ENCODE measurements around the gene PRKN.

The PRKN gene

DNA sequence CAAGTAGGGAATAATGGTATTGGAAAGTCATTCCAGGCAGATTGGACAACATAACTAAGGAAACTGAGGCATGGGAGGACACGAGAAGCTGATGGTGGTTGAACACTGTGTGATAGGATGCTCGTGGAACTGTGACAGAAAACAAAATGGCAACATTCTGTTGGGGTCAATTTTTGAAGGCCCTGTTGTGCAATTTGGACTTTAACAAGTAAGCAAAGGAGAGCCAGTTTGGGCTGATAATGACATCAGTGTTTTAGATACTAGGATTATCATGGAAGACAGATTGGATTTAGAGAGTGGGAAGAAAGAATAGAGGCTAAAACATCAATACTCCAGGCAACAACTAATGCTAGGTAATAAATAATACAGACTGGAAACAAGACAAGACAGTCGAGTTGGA, 53.1 kb downstream of the PRKN start:
- no peak for DNase-seq (ENCODE audit: low read depth in 2 of 2)

DNA sequence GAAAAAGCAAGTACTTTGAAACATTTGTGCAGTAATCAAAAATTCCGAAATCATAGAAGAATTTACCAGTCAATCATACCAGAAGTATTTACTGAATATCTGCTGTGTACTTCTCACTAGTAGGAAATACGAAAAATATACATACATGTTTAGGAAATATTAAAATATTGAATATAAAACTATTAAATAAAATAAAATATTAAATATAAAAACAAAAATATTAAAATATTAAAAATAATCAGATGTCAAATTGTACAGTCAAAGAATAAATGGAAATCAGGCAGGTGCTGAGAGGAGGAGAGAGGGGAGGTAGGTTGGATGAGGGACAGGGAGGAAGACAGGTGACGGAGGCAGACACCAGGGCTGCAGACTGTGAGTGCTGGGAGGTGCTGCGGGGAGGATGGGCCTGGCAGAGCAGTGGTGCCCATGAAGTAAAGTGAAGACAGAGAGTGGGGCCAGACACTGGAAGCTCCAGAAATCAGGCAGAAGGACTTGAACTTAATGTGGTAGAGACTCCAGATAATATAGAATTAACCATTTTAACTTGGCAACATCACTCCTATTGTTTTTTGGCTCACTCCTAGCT, 55.9 kb downstream of the PRKN start:
- DNase-seq (ENCODE audit: low read depth in 2 of 2), result no peak

DNA sequence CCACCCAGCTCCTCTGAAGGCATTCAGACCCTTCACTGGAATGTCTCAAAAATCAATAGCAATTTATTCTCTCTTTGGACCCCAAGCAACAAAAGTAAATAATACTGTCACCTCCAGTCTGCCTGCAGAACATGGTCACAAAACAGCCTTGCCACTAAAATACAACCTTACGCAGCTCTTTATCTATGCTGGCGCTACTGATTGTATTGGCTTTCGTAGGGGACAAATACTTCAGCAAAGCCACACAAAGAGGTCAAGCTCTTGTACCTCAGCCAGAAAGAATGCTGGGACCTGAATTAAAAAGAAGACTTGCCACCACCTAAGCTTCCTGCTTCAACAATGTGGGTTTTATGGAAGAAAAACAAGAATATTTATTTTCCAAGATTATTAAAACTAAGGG, 57.2 kb downstream of the PRKN start:
- no peak for DNase-seq (ENCODE audit: low read depth in 2 of 2)

DNA sequence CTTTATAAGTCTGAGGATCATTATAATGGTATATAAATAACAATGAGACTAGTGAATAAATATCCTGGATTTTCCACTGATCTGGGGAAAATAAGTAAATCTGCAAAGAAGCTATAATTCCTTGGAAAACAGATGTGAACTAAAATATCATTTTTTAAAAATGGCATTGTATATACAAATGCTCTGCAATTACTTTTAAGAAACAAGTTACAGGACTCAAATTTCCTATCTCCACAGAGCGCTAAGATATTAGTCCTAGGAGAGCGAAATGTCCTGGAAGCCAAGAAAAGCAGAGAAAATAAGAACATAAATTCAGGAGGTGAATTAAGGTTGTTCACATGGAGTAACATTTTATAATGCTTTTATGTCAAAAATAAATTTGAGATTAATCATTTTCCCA, 61.3 kb downstream of the PRKN start:
- DNase-seq (ENCODE audit: low read depth in 2 of 2), result no peak

DNA sequence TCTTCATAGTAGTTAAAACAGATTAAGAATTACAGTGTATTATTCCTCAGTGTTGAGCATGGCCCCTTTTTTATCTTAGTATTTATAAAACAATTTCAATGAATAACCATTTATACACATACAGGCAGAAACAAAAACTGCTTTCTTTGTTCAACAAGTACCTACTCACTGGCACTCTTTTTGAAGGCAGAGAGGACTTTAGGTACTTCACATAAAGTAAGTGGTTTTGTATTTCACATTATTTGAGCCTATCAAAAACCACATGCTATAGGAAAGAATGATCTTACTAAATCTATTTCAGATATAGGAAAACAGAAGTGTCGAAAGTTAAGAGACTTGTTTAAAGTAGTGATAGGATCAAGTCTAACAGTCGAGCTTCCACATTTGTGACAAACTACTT, 73.8 kb downstream of the PRKN start:
- no peak for DNase-seq (ENCODE audit: low read depth in 2 of 2)

DNA sequence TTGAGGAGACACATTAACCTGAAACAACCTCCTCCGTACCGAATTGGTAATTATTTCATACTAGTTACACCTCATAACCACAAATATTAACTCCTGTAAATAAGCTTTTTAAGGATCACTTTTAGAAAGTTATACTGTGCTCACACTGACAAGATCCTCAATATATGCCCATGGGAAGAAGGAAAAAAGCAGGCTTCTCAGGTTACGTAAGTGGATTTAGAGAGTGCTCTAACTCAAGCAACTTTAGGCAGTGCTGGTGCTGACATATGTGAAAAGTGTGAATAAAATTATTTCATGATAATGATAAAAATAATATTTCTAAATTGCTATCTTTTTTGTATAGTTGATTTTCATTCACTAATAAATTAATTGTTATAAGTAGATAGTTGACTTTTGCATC, 76.1 kb downstream of the PRKN start:
- no peak for DNase-seq (ENCODE audit: low read depth in 2 of 2)

DNA sequence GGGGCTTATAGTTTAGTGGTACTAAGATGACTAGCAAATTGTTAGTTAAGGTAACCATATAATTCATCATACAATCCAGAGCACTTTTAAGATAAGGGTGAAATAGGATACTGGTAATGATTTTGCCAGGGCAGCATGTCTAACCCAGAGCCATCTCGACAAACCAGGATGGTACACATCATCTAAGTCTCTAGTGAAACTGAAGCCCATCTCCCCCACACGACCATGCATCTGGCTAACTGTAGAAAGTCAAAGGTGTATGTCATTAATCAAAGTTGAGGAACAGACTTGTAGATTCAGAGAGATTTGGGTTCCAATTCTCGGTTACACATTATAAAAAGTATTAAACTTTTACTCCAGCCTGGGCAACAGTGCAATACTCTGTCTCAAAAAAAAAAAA, 78.3 kb downstream of the PRKN start:
- DNase-seq (ENCODE audit: low read depth in 2 of 2), result no peak

DNA sequence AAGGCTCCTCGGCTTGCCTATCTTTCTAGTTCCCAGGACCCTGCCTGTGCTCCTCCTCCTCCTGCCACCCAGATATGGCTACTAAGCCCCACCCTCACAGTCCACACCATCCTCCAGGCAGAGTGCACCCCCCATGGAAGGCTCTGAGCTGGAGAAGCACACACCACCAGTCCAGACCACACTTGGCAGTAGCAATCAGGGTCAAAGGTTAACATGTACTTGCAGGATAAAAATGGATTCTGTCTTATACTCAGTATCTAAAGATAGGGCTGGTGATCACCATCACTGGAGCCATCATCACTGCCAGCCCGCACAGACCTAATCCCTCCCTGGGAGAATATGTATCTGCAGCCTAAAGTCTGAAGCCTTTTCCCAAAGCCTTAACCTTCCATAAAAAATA, 83.4 kb downstream of the PRKN start:
- DNase-seq (ENCODE audit: low read depth in 2 of 2), result no peak

DNA sequence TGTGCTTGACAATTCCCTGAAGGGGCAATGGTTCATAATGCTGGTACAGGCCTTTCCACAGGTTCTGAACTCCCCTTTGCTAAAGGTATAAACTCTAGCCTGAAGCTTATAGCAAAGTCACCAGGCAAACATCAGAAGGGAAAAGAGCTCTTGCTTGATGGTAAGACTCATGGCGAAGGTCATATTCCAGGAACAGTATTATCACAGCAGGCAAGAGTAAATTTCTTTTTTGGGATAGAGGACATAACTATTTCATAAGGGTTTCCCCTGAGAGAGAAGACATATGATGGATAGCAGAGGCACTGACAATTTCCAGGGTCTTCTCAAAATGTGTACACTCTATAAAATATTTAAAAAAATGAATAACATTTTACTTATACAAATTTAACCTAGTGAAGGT, 86.8 kb downstream of the PRKN start:
- DNase-seq (ENCODE audit: low read depth in 2 of 2), result no peak

DNA sequence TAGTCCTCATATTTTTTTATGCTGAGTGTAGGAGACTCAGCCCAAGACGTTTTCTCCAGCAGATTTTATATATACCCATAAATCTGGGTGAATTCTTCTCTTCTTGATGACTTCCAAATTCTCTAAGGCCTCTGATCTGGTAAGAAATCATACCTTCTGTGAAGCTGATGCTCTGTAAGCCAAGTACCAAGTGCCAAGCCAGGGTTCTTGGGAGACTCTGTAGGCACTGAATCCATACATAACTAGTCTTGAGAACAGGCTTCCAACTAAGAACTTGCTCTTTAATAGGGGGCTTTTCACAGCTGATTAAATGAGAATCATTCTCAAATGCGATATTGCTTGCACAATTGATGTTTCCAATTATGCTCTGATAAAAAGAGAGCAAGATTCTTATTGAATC, 87.6 kb downstream of the PRKN start:
- DNase-seq (ENCODE audit: low read depth in 2 of 2), result no peak

DNA sequence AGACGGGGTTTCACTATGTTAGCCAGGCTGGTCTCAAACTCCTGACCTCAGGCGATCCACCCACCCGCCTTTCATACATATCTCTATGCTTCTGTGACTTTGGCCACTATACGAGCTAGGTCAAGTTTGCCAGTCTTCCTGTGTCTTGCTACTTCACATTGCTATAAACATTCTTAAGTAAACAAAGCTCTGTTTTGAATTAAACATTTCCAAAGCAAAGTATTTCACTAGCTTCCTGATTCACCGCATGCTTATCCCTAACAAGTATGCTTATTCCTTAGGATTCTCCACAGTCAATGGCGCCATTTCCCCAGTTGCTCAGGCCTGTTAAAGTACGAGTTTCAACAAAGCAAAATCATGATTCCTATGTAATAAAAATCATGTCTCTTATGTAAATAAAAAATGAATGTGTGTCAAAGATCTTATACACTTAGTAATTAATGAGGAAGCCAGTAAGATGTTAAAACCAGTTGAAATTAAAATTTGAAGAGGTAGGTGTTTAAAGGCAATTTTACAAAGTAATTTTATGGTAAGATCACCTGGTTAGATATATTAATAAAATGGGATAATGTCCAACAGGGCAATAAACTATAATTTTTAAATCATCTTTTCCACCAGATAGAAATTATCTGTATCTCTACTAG, 88.5 kb downstream of the PRKN start:
- no peak for DNase-seq (ENCODE audit: low read depth in 2 of 2)

DNA sequence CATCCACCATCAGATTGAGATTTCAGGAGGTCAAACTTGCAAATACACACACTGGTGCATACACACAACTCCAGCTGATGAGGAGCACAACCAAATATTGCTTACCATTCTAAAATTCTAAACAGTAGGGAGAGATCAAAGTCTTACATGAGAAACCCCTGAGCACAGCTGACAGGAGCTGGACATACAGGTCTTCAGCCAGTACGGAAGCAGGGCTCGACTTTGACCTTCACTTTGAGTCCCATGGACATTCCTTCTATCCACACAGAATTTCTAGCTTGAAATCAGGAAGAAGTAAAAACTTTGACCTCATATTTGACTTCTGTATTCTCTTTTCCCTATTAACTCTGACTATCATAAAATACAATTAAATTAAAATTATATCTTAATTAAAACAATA, 90.2 kb downstream of the PRKN start:
- DNase-seq (ENCODE audit: low read depth in 2 of 2), result no peak

DNA sequence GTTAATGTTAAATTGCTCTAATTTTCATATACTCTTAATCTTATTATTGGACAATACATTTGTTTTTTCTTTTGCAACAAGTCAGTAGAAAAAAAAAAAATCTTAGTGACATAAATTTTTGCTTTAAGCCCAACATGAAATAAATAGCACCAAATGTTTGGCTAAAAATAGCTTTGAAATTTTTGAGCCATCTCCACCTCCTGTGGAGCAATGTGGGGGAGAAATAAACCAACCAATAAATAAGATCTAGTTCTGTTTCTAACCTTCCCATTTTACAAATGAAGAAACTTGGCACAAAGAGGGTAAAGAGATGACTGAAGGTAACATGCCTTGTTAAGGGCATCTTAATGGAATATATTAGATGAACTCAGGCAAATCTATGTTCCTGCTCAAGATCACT, 91.4 kb downstream of the PRKN start:
- DNase-seq (ENCODE audit: low read depth in 2 of 2), result no peak

DNA sequence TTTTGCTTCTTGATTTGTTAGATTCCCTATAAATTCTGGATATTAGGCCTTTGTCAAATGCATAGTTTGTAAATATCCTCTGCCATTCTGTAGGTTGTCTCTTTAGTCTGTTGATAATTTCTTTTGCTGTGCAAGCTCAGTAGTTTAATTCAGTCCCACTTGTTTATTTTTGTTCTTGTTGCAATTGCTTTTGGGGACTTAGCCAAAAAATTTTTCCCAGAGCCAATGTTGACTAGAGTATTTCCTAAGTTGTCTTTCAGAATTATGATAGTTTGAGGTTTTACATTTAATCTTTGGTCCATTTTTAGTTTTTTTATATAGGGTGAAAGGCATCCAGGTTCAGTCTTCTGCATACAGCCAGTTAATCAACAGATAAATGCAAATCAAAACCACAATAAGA, 96.0 kb downstream of the PRKN start:
- DNase-seq (ENCODE audit: low read depth in 2 of 2), result no peak

DNA sequence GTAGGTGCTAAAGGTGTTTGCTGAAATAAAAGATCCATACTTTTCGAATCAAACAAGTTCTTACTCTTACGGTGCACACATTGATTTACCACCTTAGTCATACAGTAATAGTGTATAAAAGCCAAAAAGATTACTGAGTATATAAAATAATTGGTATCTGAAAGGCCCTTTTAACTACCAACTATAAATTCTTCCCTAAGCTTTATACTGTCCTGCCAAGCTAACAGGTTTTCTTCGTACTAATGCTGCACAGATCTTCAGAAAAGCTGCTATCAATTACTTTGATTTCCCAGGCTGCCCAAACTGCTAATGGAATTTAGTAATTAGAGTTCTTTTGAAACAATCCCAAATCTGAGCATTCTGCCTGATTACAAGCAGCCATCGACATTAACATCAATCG, 97.5 kb downstream of the PRKN start:
- DNase-seq (ENCODE audit: low read depth in 2 of 2), result no peak

DNA sequence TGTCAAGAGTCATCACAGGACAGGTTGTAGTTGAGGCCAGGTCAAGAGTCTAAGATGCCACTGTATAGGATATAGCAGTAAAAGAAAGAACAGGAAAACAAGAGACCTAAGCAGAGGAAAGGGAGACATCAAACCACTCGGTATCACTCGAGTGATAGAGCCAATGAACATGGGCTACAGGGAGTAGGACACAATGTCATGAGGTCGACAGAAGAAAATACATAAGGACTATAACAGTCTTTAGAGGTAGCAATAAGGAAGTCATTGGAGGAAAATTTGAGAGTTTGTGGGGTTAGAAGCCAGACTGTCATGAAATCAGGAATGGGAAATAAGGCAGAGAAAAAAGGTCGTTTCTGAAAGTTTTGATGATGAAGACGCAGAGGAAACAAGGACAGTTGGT, 99.7 kb downstream of the PRKN start:
- no peak for DNase-seq (ENCODE audit: low read depth in 2 of 2)

DNA sequence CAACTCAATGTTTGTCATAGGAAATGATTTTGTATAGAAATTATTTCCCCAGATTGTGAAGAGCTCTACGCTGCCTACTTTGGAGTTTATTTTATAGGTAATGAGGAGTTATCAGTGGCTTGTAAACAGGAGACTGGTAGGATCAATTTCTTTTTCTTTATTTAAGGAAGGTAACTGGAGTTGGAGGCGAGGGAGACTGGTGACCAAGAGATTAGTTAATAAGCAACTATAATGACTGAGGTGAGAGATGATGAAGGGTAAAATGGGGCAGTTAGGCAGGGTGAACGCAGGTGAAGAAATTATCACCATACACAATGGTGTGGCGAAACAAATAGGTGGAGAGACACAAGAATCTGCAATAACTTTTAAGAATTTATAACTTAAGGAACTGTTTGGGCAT, 100.2 kb downstream of the PRKN start:
- DNase-seq (ENCODE audit: low read depth in 2 of 2), result no peak

DNA sequence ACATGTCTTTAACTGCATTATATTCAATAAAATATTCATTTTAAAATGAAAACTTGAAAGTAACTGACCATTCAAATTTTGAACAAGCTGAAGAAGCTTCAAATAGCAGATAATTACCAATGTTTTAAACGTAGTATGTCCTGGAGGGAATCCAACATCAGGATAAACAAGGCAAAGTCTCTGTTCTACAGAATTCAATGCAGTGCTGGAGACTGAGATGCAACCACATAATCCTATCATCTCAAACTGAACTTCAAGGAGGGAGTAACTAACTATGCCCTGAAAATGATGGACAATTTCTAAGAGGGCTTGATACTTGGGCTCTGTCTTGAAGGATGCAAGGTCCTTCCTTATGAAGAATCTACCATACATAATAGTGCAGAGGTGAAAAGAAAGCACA, 100.7 kb downstream of the PRKN start:
- DNase-seq (ENCODE audit: low read depth in 2 of 2), result no peak

DNA sequence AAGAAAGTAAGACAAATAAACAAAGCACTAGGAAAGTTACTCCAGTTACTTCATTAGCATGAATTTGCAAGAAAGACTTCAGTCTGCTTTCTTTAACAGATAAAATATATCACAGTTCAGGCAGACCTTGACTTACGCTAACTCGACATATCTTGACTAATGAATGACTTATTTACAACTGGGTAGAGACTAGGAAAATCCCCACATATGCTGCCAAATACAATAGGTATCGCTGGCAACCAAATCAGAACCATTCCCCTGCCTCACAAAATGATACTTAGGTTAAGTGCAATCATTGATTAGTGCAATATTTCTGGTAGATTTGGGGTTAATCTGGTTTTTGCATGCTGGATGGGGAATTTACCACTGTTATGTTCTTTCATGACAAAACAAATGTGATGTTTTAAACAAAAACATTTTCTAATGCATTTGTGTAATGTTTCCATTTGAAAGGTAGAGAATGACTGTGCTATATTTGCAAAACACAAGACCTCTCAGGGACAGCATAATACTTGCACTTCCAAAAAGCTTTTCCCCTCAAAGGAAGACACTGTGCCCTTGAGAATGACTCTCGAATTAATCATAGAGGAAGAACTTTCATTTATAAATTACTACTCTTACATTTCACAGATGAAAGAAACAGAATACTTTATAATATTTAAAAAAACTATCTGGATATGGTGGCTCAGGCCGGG, 101.6 kb downstream of the PRKN start:
- DNase-seq (ENCODE audit: low read depth in 2 of 2), result no peak

DNA sequence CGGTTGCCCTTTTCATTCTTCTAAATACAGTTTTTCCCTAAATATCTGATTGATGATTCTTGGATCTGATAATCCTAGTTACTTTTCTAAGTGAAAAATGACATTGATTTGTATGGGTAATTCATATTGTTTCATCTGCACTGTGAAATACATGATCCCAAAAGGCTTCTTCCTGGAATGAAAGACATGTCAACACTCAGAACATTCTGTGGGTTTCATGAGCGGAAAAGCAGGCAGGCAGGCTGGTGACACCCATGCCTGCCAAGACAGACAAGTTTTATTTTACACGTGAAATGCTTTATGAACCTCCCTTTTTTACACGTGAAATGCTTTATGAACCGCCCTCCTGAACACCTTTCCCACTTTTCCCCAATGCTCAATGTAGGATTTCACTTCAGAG, 105.0 kb downstream of the PRKN start:
- no peak for DNase-seq (ENCODE audit: low read depth in 2 of 2)

DNA sequence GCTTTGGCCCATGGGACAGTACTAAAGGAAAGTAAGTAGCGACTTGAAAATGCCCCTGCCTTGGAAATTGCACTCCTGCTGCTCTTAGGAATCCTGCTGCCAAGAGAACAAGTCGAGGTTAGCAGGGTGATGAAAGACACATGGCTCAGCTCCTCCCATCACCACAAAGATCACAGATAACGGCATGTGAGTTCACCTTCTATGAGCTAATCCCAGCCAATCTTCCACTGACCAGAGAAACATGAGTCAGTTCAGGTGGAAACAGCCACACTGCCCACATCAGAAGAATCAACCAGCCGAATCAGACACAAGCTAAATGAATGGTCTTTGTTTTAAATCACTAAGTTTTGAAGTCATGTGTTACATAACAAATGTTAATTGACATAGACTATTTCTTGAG, 106.3 kb downstream of the PRKN start:
- no peak for DNase-seq (ENCODE audit: low read depth in 2 of 2)

DNA sequence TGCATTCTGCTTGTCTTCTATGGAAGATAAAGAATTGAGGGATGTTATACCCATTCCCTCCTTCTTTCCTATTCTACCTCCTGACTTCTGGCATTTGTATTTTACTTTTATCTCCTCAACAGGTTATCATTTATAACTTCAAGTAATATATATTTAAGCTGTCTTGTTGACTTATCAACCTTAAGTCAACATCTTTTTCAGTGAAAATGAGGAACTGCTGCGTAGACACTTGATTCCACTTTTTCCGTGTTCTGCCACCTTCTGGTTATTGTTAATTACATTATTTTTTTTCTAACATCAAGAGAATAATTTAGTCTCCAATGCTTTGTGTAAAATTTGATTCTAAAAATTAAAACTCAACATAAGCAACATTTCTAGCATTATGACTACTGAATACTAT, 107.5 kb downstream of the PRKN start:
- no peak for DNase-seq (ENCODE audit: low read depth in 2 of 2)

DNA sequence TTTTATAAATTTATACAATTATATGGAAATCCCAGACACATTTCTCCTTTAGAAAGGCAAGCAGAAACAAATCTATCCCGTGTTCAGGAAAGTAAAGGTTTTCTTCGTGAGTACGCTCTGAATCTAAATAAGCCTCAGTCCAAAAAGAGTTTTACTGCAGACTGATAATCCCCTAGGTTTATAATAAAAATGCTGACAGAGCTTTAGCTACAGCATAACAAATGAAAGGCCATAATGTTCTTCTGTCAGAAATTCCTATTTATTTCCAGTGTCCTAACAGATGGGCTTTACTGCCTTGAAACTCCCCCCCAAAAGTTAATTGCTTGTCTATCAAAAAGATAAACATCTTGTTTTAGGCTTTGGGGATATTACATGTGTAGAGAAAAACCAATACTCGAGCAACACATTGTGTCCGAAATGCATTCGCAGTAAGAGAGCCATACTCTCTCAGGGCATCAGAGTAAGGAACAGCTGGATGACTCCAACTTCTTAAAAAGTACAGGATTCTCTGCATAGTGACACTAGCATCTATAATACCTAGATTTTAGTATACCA, 109.0 kb downstream of the PRKN start:
- no peak for DNase-seq (ENCODE audit: low read depth in 2 of 2)
